22Rv1 (cell line): ENCODE data around the gene DTNBP1.

Experiments
- H3K27ac ChIP-seq: fragments of 450-650 bp; 2 replicates; pipeline ENCODE4 v1.5.1; 2017
- CTCF ChIP-seq: fragments of 450-650 bp; IDR thresholded peaks from 2 replicates; pipeline ENCODE4 v1.5.1; 2017; ENCODE audit warnings: mild to moderate bottlenecking
- ZFX ChIP-seq: fragments of 450-650 bp; IDR thresholded peaks from 2 replicates; pipeline ENCODE4 v1.6.1; 2017; ENCODE audit warnings: antibody characterized with exemption, borderline replicate concordance

Gene DTNBP1

DNA sequence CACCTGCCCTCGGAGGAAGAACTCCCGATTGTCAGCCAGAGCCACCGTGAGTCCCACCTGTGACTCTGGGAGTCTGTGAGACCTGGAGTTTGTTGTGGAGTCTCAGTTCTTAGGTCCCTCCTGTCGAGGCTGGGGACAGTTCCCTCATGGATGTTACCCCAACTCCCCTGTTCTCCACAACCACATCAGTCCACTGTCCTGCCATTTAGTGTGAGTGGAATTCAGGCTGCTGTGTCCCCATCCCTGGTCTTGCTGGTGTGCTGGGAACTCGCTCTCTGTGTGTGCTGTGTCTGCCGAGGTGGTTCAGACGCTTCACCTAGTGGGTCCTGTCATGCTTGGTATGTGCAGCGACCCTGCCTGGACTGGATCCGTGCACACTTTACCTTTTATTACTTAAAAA, 163.2 kb downstream of the DTNBP1 start:
- no peak overlapping the region for H3K27ac ChIP-seq
- TF ChIP-seq ZFX (no peak), CTCF (no peak)

DNA sequence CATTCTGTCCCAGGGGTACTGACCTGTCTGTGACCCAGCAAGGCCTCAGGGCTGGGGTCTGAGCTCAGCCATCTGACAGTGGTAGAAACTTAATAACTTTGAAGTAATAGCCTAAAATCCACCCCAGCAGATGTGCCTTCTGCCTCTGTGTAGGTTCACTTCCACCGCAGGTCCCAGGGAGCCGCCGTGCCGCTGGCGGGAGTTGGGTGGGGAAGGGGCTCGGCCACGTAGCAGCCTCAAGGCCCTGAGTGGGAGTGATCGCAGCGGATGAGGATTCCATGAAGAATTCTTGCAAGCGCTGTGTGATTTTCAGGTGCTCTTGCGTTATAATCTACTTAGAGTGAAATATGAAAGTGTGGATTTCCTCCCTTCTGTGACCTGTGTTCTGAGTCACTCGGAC, 163.7 kb downstream of the DTNBP1 start:
- TF ChIP-seq ZFX (no peak), CTCF (no peak)
- H3K27ac ChIP-seq: no peak overlapping the region

- no peak overlapping the region for H3K27ac ChIP-seq
- TF ChIP-seq CTCF (no peak), ZFX (no peak)
These were observed 164.2 kb downstream of the DTNBP1 start for GRCh38 chr6:15498640-15499039.

- no peak overlapping the region for H3K27ac ChIP-seq
- no peak for TF ChIP-seq CTCF
- TF ChIP-seq ZFX: no peak
These were observed 166.3 kb downstream of the DTNBP1 start for GRCh38 chr6:15496345-15497131.

DNA sequence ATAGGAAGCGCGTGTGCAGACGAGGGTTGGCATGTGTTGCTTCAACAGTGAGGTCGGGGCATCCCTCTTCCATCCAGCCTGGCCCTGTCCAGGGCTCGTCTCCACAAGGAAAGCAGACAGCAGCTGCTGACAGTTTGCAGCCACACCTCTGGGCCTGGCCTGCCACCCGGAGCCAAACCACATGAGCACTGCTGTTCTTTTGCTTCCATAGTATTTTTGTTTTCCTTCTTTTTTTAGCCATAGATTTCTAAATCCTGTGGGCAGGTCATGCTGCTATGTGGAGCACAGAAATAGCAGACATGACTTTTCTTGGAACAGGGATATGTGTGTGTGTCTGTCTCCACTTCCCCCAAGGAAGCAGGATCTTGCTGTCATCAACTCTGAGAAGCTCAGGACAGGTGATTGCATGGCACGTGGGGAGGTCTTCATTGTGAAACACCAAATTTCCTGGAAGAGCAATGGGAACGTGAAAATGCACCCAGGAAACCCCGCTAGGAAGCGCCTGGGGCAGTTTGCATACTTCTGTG, 167.4 kb downstream of the DTNBP1 start:
- H3K27ac ChIP-seq: no peak overlapping the region
- TF ChIP-seq CTCF (no peak), ZFX (no peak)

DNA sequence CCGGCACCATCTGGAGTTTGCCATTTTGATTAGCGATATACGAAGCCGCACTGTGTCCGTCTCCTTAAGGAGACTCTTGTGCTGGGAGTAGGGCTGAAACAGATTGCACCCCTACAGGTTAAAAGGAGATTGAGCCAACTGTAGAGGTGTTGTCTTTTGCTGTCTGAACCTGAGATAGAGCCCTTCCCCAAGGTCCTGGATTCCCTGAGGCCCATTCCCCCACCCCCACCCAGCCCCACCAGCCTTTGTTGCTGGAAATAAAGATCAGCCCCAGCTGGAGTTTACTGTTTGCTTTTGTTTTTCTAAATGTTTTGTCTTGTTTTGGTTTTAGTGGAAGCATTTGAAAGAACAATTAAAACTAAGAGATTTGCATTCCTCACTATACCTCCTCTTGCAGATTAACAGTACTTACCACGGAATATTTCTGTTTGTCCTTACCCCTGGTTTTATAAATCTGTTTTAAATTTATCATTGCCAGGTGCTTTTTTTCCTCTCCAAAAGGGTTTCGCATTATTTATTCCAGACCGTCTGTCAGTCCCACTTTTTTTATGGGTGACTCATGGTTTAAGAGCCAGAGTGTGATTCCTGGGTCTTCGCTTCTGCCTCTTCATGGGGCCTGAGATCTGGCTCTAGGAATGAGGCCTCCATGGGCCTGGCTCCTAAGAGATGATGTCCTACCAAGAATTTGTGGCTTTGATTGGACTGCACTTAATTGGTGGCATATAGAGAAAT, 169.2 kb downstream of the DTNBP1 start:
- no peak overlapping the region for H3K27ac ChIP-seq

More for the DNA sequence above, 169.2 kb downstream of the DTNBP1 start:
- TF ChIP-seq ZFX (no peak), CTCF (no peak)
